ENCODE data around the gene MTX1.
"Not testable (repeated sequence)": the region's sequence is repeated elsewhere in the genome, so short reads cannot be mapped to it uniquely, and the experiment has no call there.

Gene MTX1

GRCh38 chr1:155207806-155208540 is 522 bp upstream of the MTX1 start, which contains the start of gene THBS3:
Gene THBS3, minus strand, starts transcription at chr1:155207897. Its CDS starts 21 bp downstream, at chr1:155207876.
- DNase-seq (ENCODE audit: low read depth) = no peak

GRCh38 chr1:155209312-155209721 is 822 bp downstream of the MTX1 start:
- no peak for DNase-seq (ENCODE audit: low read depth)

GRCh38 chr1:155210314-155211104 is 2.0 kb downstream of the MTX1 start:
- DNase-seq (ENCODE audit: low read depth) = no peak

- DNase-seq (ENCODE audit: low read depth) = not testable (repeated sequence)
Observed at GRCh38 chr1:155211381-155212050, 3.0 kb downstream of the MTX1 start.

DNA sequence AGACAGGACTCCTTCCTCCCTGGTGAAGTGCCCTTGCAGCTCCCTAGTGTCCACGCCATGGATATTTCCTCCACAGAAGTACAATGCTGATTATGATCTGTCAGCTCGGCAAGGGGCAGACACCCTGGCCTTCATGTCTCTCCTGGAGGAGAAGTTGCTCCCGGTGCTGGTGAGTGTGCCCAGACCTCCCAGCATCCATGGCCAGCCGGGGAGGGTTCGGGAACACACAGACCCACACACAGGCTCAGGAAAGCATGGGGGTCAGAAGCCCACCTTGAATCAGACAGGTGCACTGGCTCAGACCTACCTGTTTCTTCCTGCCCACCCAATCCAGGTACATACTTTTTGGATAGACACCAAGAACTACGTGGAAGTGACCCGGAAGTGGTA is 3.6 kb downstream of the MTX1 start:
- not testable (repeated sequence) for DNase-seq (ENCODE audit: low read depth)

- DNase-seq (ENCODE audit: low read depth) = not testable (repeated sequence)
Observed at GRCh38 chr1:155214702-155215101, 6.2 kb downstream of the MTX1 start.

DNA sequence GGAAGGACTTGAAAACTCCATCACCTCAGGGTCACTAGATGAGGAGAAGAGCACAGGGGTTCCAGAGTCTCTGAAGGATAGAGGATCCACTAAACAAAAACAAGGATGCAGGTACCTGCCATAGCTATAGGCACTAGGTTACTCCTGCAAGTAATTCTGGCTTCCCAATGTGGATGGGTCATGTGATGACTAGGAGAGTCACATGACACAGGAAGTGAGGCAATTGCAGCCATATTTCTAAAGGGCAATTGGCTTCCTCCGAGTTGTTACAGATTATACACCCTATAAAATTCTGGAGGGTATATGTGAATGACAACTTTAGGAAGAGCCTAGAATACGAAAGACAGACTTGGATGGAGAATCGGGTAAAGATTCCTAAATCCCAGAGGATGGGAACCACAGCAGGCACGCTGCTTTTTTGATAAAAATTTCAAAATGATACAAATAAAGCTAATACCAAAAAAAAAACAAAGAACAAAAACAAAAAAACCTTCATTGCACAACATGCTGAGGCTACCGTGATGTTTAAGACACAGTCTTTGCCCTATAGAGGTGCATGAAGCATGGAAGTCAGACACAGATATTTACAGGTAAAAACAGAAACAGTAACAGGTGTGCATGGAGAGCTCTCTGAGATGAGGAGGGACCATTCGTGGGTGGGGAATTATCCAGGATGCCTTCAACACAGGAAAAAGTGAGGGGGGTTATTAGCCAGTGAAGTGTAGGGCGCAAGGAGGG is 10.5 kb downstream of the MTX1 start:
- no peak for DNase-seq (ENCODE audit: low read depth)

GRCh38 chr1:155219592-155220031 is 11.1 kb downstream of the MTX1 start:
- DNase-seq (ENCODE audit: low read depth) = no peak

DNA sequence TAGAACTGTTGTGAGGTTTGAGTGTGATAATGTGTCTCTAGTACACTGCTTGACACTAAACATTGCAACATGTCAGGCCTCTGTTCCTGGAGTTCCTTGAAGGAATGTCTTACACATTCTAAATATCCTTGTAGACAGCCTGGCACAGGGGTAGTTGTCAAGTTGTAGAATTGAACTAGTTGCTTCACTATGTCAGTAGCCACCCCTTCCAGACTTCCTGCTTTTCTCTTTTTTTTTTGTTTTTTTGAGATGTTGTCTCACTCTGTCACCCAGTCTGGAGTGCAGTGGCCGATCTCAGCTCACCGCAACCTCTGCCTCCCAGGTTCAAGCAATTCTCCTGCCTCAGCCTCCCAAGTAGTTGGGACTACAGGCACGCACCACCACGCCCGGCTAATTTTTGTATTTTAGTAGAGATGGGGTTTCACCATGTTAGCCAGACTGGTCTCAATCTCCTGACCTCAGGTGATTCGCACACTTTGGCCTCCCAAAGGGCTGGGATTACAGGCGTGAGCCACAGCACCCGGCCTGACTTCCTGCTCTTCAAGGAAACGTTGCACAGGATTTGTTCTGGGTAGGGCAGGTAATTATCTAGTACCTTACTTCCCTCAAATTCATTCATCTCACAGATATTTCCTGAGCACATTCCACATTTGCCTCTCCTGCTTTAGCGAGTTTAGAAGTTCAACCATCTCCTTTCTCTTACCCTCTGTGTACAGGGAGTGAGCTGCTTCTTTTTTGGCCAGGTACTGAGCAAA is 11.9 kb downstream of the MTX1 start:
- not testable (repeated sequence) for DNase-seq (ENCODE audit: low read depth)

DNA sequence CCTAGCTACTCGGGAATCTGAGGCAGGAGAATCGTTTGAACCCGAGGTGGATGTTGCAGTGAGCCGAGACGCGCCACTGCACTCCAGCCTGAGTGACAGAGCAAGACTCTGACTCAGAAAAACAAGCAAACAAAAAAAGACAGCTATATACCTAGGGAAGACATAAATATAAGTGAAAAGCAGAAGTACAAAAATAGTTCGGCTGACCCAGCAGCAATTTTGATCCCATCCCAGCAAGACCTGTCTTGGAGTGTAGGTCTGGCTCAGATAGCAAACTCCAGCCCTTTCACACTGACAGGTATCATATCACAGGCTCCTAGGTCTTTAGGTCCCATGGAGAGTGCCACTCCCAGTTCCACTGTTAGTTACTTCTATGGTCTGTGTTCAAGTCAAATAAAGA is 14.6 kb downstream of the MTX1 start:
- DNase-seq (ENCODE audit: low read depth) = no peak

DNA sequence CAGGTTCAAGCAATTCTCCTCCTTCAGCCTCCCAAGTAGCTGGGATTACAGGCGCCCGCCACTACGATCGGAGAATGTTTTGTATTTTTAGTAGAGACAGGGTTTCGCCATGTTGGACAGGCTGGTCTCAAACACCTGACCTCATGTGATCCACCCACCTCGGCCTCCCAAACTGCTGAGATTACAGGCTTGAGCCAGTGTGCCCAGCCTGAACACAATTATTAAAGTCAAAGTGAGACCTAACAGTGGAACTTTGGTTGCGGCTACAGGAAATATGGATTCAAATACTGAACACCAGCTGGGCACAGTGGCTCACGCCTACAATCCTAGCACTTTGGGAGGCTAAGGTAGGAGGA is 16.9 kb downstream of the MTX1 start:
- DNase-seq (ENCODE audit: low read depth) = not testable (repeated sequence)

- peak; percentile 82 for DNase-seq (ENCODE audit: low read depth)
Observed at GRCh38 chr1:155226188-155226909, 17.9 kb downstream of the MTX1 start.

GRCh38 chr1:155226910-155227260 is 18.4 kb downstream of the MTX1 start:
- DNase-seq (ENCODE audit: low read depth) = no peak

DNA sequence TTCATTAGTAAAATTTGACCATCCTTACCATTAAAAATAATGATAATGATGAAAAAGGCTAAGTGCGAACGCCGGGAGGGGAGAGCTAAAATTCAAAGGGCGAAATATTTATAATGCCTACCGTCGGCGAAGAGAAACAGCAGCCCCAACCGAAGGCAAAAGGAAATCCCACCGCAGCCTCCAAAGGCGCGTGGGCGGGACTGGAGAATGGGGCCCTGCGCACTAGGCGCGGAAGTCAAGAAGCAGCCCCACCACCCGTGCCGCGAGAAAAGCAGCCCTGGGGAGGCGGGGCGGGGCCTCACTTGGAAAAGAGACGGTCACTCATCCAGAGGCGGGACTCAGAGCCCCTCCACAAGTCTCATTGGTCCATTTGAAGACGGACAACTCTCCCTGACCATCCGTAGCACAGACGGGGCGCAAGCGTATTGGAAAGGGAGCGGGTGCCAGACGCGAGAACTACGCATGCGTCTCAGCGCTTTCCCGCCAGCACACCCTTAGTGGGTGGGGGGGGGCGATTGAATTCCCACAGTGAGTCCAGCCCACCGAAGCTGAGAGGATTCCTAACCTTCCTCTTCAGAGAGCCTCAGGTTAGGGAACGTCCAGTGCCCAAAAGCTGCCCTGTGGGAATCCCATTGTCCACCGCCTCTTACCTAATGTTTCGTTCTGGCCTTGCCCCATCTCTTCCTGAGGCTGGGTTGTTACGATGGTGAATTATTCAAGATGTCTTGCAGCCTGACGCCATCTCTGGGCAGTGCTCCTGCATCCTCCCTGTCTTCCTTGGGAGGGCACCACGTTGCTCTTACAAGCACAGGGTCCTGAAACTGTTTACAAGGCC is 19.0 kb downstream of the MTX1 start:
- peak; percentile 100 for DNase-seq (ENCODE audit: low read depth)

DNA sequence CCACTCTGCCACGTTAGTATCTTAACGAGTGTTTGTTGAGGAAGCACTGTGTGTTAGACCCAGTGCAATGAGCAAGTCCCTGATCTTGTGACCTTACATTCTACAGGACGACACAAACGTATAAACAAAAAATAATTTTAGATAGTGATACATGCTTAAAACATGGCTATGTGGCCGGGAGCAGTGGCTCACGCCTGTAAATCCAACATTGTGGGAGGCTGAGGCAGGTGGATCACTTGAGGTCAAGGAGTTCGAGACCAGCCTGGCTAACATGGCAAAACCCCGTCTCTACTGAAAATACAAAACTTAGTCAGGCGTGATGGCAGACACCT is 19.6 kb downstream of the MTX1 start:
- no peak for DNase-seq (ENCODE audit: low read depth)

- DNase-seq (ENCODE audit: low read depth) = not testable (repeated sequence)
Observed at GRCh38 chr1:155231302-155231701, 22.8 kb downstream of the MTX1 start.

DNA sequence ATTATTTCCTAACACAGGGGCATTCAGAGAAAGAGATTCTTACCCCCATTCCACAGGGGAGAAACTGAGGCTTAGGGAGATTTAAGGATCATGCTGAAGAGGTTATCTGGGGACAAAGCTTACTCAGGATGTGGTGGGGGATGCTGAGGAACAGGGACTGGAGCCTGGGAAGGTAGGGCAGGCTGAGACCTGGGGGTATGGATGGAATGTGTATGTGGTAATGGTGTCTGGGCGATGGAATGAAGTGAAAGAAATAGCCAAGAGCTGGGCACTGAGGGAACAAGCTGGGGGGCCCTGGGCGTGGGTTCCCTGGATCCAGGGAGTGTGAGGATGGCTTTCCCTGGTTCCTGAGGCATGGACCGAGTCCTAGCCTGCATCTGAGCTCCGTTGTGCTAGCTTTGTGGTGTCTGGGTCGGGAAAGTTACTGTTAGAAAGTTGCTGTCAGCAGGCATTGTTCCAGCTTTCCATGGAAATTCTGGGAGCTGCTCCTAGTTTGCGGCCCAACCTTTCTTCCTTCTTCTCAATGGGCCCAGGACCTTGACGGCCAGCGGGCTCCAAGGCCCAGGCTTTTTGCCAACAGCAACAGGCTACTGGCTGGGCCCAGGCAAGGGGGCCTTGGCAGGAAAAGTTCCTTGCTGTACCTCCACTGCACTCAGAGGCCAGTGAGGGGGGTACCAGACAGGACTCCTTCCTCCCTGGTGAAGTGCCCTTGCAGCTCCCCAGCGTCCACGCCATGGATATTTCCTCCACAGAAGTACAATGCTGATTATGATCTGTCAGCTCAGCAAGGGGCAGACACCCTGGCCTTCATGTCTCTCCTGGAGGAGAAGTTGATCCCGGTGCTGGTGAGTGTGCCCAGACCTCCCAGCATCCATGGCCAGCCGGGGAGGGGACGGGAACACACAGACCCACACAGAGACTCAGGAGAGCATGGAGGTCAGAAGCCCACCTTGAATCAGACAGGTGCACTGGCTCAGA is 23.8 kb downstream of the MTX1 start:
- DNase-seq (ENCODE audit: low read depth) = not testable (repeated sequence)

DNA sequence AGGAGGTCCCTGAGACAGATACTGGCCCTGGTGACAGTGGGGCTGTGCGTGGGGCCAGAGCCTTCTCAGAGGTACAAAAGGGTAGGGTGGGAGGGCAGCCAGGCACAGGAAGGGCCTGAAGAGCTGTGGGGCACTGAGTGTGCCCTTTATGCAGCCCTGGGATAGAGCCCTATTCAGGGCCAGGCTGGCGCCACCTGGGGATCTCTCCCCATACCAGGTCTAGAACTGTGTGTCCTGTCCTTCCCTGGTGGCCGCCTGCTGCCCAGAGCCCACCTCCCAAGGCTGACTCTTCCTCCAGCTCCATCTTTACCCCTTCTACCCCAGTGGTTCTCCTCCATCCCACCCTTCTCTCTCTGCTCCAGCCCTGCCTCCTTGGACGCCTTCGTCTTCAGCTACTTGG is 25.0 kb downstream of the MTX1 start:
- DNase-seq (ENCODE audit: low read depth) = not testable (repeated sequence)

GRCh38 chr1:155235375-155235774 is 26.9 kb downstream of the MTX1 start:
- not testable (repeated sequence) for DNase-seq (ENCODE audit: low read depth)
